Testis (tissue), 3 donors: ENCODE results near the gene RNF19B. TPM values are rescaled to one million over a fixed set of nuclear protein-coding genes. Genes with fewer than 3 reads are reported as not detected.
A peak's percentile ranks its signal among the peaks of the same experiment; 100 is the strongest.

Experiments
- DNase-seq: peaks from one replicate; pipeline ENCODE4 v3.0.0-alpha.2; 2019
- H3K27ac ChIP-seq, 2 donors: fragments of 200-600 bp; sonication (generic); one replicate each; pipeline ENCODE4 v1.5.1; 2019
- H3K27me3 ChIP-seq: fragments of 200-600 bp; sonication (generic); one replicate; pipeline ENCODE4 v1.5.1; 2019
- H3K36me3 ChIP-seq: fragments of 200-600 bp; sonication (generic); one replicate; pipeline ENCODE4 v1.5.1; 2017; ENCODE audit warnings: low read depth; ENCODE audit errors: missing control alignments
- H3K4me1 ChIP-seq: fragments of 200-600 bp; sonication (generic); one replicate; pipeline ENCODE4 v1.5.1; 2019
- H3K4me3 ChIP-seq, 2 donors: fragments of 200-600 bp; sonication (generic); one replicate each; pipeline ENCODE4 v1.5.1; 2017 to 2019
- H3K9me3 ChIP-seq: fragments of 200-600 bp; sonication (generic); one replicate; pipeline ENCODE4 v1.5.1; 2017
- POLR2A ChIP-seq: fragments of 450-650 bp; IDR thresholded peaks from one replicate; pipeline ENCODE4 v1.6.1; 2017; ENCODE audit warnings: antibody characterized with exemption, mild to moderate bottlenecking, moderate library complexity
- WGBS, 2 donors: methylation state at CpG; one replicate each; pipeline ENCODE4 v1.1.5; 2018; 5-methylcytosine and 5-hydroxymethylcytosine counted together
- intact Hi-C: fragments of 100-400 bp; cut with DNase I; formaldehyde crosslinking; loops from one replicate; pipeline ENCODE4 v1.15.1; 2023; ENCODE audit warnings: low total_unique reads
- polyA plus RNA-seq: library from polyadenylated mRNA; stranded (reverse); fragments of 350-450 nt; fragmentation: Illumina TruSeq; extraction: RNeasy Lipid Tissue Mini Kit (QIAGEN cat#74804); gene quantifications from one replicate; pipeline ENCODE4 v1.2.3, GENCODE V29; 2014; ENCODE audit warnings: low read depth, low replicate concordance; ENCODE audit not compliant: insufficient read depth
- total RNA-seq, 2 donors: library from RNA; depleted of rRNA; stranded (reverse); fragments of >200 nt; gene quantifications; one replicate each; pipeline ENCODE4 v1.2.3, GENCODE V29; 2016
- TF ChIP-seq, protein P1 (sequence below), 3 experiments: fragments of 450-650 bp in 2 of 3; fragments of 200-600 bp in 1 of 3; sonication (generic) in 1 of 3; IDR thresholded peaks; one replicate each; pipeline ENCODE4 v1.5.1; 2016 to 2019; ENCODE audit warnings: antibody characterized with exemption in 3 of 3, mild to moderate bottlenecking in 2 of 3, moderate library complexity in 1 of 3

The RNF19B gene
- total and polyA plus RNA-seq, 3 donors from 2014 or later, result 140 to 225 (median 141) TPM

DNA sequence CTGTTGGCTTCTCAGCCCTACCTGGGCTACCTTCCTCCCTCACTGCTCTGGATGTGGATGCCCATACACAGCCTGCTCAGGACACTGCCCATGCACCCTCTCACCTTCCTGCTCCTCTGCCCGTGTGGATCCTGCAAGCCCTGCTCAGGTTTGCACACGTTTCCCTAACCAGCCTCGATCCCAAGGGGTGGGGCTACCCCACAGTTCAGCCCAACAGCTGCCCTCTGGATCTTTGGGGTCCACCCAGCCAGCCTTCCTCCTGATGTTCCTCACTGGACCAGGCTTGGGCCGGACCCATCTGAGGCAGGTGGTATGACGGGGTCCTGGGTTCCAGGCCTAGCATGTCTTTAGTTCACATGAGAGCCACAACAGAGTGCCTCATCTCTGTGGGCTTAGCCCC is 68.2 kb downstream of the RNF19B start:
- Histone ChIP-seq H3K4me3 (no peak overlapping the region), H3K27ac (no peak overlapping the region), H3K4me1 (peaks cover 7% of the 10 kb centered on the region), H3K9me3 (no peaks in the 10 kb centered on the region), H3K27me3 (no peaks in the 10 kb centered on the region), H3K36me3 (no peaks in the 10 kb centered on the region)
- no peak for DNase-seq
- 82 to 84% methylated on average over 3 to 5 of the region's 5 CpGs for WGBS, 2 donors
- intact Hi-C loops, result no loop called here
- TF ChIP-seq, protein P1, sequence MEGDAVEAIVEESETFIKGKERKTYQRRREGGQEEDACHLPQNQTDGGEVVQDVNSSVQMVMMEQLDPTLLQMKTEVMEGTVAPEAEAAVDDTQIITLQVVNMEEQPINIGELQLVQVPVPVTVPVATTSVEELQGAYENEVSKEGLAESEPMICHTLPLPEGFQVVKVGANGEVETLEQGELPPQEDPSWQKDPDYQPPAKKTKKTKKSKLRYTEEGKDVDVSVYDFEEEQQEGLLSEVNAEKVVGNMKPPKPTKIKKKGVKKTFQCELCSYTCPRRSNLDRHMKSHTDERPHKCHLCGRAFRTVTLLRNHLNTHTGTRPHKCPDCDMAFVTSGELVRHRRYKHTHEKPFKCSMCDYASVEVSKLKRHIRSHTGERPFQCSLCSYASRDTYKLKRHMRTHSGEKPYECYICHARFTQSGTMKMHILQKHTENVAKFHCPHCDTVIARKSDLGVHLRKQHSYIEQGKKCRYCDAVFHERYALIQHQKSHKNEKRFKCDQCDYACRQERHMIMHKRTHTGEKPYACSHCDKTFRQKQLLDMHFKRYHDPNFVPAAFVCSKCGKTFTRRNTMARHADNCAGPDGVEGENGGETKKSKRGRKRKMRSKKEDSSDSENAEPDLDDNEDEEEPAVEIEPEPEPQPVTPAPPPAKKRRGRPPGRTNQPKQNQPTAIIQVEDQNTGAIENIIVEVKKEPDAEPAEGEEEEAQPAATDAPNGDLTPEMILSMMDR (IDR thresholded peaks at IDR 0.05), result no peak
- TF ChIP-seq POLR2A, result no peak

DNA sequence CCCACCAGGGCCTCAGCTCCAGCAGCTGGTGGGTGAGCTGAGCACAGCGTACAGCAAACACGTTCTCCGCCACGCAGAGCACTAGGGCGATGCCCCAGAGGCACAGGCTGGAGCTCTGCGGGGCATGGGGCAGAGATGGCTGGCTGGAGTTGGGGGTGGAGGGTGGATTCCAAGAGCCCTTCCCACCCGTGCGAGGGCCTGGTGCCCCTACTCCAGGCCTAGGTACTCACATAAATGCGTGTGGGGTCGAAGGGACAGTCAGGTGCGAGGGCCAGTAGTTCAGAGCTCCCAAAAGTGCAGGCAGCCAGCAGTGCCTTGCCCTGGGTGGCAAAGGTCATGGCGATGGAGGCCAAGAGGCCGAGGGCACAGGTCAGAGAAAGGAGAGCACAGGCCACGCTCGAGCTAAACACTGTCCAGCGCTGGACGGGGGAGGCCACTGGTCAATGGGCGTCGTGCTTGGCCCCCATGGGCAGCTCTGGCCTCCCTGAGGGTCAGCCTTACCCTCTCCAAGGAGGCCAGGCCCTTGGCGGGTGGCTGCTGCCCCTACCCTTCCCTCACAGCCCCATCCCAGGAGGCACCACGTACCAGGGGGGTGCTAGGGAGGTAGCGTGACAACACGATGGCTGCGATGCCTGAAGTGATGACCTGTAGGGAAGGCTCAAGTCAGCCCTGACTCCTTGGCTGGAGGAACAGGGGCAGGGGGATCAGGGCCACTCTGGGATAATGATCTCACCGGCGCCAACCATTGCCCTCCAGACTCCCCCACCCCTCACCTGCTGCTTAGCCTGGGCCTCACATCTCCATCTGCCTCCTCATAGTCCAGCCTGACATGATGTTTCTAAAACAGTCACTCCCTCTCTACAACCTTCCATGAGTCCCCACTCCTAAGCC is 69.0 kb downstream of the RNF19B start:
- TF ChIP-seq, protein P1 (IDR thresholded peaks at IDR 0.05), result no peak
- no peak for TF ChIP-seq POLR2A
- intact Hi-C loops, result no loop called here
- WGBS, 2 donors, result 92 to 95% methylated on average over 18 to 26 of the region's 26 CpGs
- no peak for DNase-seq
- H3K4me1 ChIP-seq, result peaks cover 7% of the 10 kb centered on the region
- no peaks in the 10 kb centered on the region for H3K9me3 ChIP-seq
- H3K27ac ChIP-seq, result no peak overlapping the region
- no peaks in the 10 kb centered on the region for H3K36me3 ChIP-seq
- H3K27me3 ChIP-seq, result no peaks in the 10 kb centered on the region
- no peak overlapping the region for H3K4me3 ChIP-seq

DNA sequence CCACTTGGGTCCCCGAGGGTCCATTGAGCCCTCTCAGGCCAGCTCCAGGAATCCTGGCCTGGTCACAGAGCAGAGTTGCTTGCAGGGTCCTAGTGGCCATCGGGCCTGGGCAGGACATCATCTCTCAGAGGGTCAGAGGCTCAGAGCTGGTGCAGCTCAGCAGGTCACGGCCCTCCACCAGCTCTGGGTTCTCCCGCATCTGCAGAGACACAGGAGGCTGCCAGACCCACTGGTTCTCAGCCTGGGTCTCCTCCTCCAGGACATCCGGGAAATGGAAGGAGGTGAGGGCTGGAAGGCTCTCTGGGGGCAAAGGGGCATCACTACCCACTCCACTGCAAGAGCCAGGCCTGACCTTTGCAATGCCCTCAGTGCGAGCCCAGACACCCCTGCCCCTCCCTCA is 69.9 kb downstream of the RNF19B start:
- TF ChIP-seq, protein P1 (IDR thresholded peaks at IDR 0.05), result no peak
- no peak for TF ChIP-seq POLR2A
- no peaks in the 10 kb centered on the region for H3K36me3 ChIP-seq
- H3K4me3 ChIP-seq, result no peak overlapping the region
- 80 to 82% methylated on average over 1 to 6 of the region's 6 CpGs for WGBS, 2 donors
- H3K4me1 ChIP-seq, result peaks cover 7% of the 10 kb centered on the region
- no peaks in the 10 kb centered on the region for H3K27me3 ChIP-seq
- intact Hi-C loops, result no loop called here
- no peak for DNase-seq
- H3K27ac ChIP-seq, result no peak overlapping the region
- H3K9me3 ChIP-seq, result no peaks in the 10 kb centered on the region

- H3K27ac ChIP-seq, result no peak overlapping the region
- TF ChIP-seq POLR2A, result no peak
- TF ChIP-seq, protein P1 (IDR thresholded peaks at IDR 0.05), result no peak
- DNase-seq, result no peak
- intact Hi-C loops, result no loop called here
- H3K9me3 ChIP-seq, result no peaks in the 10 kb centered on the region
- no peaks in the 10 kb centered on the region for H3K27me3 ChIP-seq
- 53 to 79% methylated on average over 5 to 8 of the region's 8 CpGs for WGBS, 2 donors
- H3K4me3 ChIP-seq, result peak overlapping the region in 1 of 2 donors; percentile 63
- no peaks in the 10 kb centered on the region for H3K36me3 ChIP-seq
- H3K4me1 ChIP-seq, result peaks cover 7% of the 10 kb centered on the region
Observed at GRCh38 chr1:32894019-32894600, 70.5 kb downstream of the RNF19B start.
